CD4-positive, alpha-beta T cell (primary cell): ENCODE data around the gene HS6ST3. TPM values are rescaled to one million over a fixed set of nuclear protein-coding genes. Genes with fewer than 3 reads are reported as not detected.

ENCODE experiments used
- ATAC-seq: fragments of 200-7000 bp; cut with Tn5 transposase; one replicate; pipeline ENCODE4 v1.10.0; 2022; ENCODE audit warnings: mild to moderate bottlenecking; ENCODE audit not compliant: poor library complexity
- CTCF ChIA-PET: fragments of 350-600 bp; sonication (Branson Sonifier 250); formaldehyde crosslinking; loops from one replicate; lab custom pipeline; 2021; ENCODE audit warnings: antibody characterized with exemption, inconsistent platforms; lab: Charles Lee
- POLR2A ChIA-PET: fragments of 350-600 bp; sonication (Branson Sonifier 250); formaldehyde crosslinking; loops from one replicate; lab custom pipeline; 2021; ENCODE audit warnings: antibody characterized with exemption, inconsistent platforms; lab: Charles Lee
- DNase-seq, 14 experiments: peaks; one replicate each; pipeline ENCODE4 v3.0.0-alpha.2; 2013 to 2020; ENCODE audit warnings: mixed read lengths in 2 of 14
- H3K27ac ChIP-seq, 2 donors: one replicate each; pipeline versions ENCODE4 v1.5.1 to v1.7.0; 2013; ENCODE audit warnings: low read length in 2 of 2, low read depth in 1 of 2, mild to moderate bottlenecking in 1 of 2
- H3K27me3 ChIP-seq, 2 experiments: 1 replicate in 1 of 2; 2 replicates in 1 of 2; pipeline versions ENCODE4 v1.6.1 to v1.7.0; 2013; ENCODE audit warnings: low read length in 2 of 2, control low read depth in 1 of 2, mild to moderate bottlenecking in 1 of 2, moderate library complexity in 1 of 2; ENCODE audit not compliant: insufficient read depth in 2 of 2, control insufficient read depth in 1 of 2
- H3K36me3 ChIP-seq: one replicate; pipeline ENCODE4 v1.6.1; 2013; ENCODE audit warnings: low read length, control low read depth; ENCODE audit not compliant: insufficient read depth
- H3K4me1 ChIP-seq: one replicate; pipeline ENCODE4 v1.6.1; 2013; ENCODE audit warnings: low read length, control low read depth; ENCODE audit not compliant: insufficient read depth
- H3K4me3 ChIP-seq: one replicate; pipeline ENCODE4 v1.5.1; 2013; ENCODE audit warnings: mild to moderate bottlenecking, low read length, moderate library complexity
- H3K9me3 ChIP-seq, 2 experiments: 1 replicate in 1 of 2; 2 replicates in 1 of 2; pipeline versions ENCODE4 v1.6.1 to v1.7.0; 2013; ENCODE audit warnings: low read length in 2 of 2, mild to moderate bottlenecking in 2 of 2, control low read depth in 1 of 2, moderate library complexity in 1 of 2; ENCODE audit not compliant: control insufficient read depth in 1 of 2, insufficient read depth in 1 of 2
- H3K27ac Mint-ChIP-seq: one replicate; pipeline ENCODE4 v1.8.0; 2020; ENCODE audit warnings: mixed read lengths
- H3K27me3 Mint-ChIP-seq: one replicate; pipeline ENCODE4 v1.8.0; 2021; ENCODE audit warnings: mixed read lengths
- H3K36me3 Mint-ChIP-seq: one replicate; pipeline ENCODE4 v1.8.0; 2021; ENCODE audit warnings: low read depth, mixed read lengths
- H3K4me1 Mint-ChIP-seq: one replicate; pipeline ENCODE4 v1.8.0; 2021; ENCODE audit warnings: low read depth, mixed read lengths
- H3K4me3 Mint-ChIP-seq: one replicate; pipeline ENCODE4 v1.8.0; 2020; ENCODE audit warnings: mild to moderate bottlenecking, mixed read lengths
- H3K9me3 Mint-ChIP-seq: one replicate; pipeline ENCODE4 v1.8.0; 2020; ENCODE audit warnings: mixed read lengths
- intact Hi-C, 2 experiments: fragments of 100-400 bp; cut with DNase I in 1 of 2; cut with micrococcal nuclease in 1 of 2; formaldehyde crosslinking; loops; one replicate each; pipeline versions ENCODE4 v1.15.1 to v1.9.0; 2023 to 2025; cut with DNase I, micrococcal nuclease
- total RNA-seq, 174 experiments: library from RNA in 2 of 174; stranded (reverse) in 2 of 174; gene quantifications; one replicate each; pipeline ENCODE4 v1.2.3 and lab custom pipeline; 2021 to 2026
- TF ChIP-seq, protein P1 (sequence below): fragments of 200-600 bp; IDR thresholded peaks from one replicate; pipeline ENCODE4 v1.8.0; 2022; ENCODE audit warnings: antibody characterized with exemption, mild to moderate bottlenecking

HS6ST3 gene
- total RNA-seq, 2 experiments from 2014 or later = not detected

DNA sequence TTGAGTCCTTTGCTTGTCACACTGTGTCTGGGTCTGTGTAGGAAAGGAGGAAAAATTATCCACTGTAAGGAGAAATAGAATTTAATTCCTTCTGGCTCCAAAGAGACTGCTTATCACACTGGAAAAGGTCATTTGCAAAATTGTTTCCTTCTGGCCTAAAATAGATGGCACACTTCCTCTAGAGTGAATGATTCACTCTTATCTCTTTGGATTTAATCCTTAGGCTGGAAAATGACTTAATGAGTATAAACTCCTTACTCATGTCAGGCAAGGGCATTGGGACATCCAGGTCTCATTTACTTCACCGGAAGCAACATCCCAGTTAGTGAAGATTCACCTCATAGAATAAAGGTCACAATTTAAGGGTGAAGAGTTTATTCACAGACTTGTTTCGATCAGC lies 610.8 kb downstream of the HS6ST3 start:
- Mint-ChIP-seq H3K27ac (no peak overlapping the region), H3K36me3 (no peaks in the 10 kb centered on the region), H3K4me3 (no peak overlapping the region), H3K27me3 (no peaks in the 10 kb centered on the region), H3K9me3 (peaks cover 11% of the 10 kb centered on the region), H3K4me1 (no peaks in the 10 kb centered on the region)
- Histone ChIP-seq H3K9me3 (peaks cover 0 to 3% of the 10 kb centered on the region in 2 experiments), H3K27me3 (no peaks in the 10 kb centered on the region), H3K36me3 (no peaks in the 10 kb centered on the region), H3K27ac (no peak overlapping the region), H3K4me3 (no peak overlapping the region), H3K4me1 (no peaks in the 10 kb centered on the region)
- ChIA-PET POLR2A (no interaction called here), CTCF (no interaction called here)
- no peak for DNase-seq
- intact Hi-C loops = no loop called here
- ATAC-seq = no peak
- TF ChIP-seq, protein P1, sequence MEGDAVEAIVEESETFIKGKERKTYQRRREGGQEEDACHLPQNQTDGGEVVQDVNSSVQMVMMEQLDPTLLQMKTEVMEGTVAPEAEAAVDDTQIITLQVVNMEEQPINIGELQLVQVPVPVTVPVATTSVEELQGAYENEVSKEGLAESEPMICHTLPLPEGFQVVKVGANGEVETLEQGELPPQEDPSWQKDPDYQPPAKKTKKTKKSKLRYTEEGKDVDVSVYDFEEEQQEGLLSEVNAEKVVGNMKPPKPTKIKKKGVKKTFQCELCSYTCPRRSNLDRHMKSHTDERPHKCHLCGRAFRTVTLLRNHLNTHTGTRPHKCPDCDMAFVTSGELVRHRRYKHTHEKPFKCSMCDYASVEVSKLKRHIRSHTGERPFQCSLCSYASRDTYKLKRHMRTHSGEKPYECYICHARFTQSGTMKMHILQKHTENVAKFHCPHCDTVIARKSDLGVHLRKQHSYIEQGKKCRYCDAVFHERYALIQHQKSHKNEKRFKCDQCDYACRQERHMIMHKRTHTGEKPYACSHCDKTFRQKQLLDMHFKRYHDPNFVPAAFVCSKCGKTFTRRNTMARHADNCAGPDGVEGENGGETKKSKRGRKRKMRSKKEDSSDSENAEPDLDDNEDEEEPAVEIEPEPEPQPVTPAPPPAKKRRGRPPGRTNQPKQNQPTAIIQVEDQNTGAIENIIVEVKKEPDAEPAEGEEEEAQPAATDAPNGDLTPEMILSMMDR = no peak

DNA sequence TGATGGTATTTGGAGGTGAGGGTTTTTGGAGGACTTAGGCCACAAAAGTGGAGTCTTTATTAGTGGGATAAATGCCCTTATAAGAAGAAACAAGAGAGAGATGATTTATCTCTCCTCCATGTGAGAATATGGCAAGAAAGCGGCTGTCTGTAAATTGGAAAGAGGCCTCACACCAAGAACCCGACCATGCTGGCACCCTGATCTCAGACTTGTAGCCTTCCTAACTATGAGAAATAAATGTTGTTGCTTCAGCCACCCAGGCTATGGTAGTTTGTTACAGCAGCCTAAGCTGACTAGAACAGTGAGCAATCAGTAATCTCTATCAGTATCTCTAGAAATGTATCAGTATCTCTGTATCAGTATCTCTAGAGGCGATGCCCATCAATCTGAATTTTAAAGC lies 617.2 kb downstream of the HS6ST3 start:
- Histone ChIP-seq H3K27ac (no peak overlapping the region), H3K4me1 (no peaks in the 10 kb centered on the region), H3K36me3 (no peaks in the 10 kb centered on the region), H3K4me3 (no peak overlapping the region), H3K27me3 (no peaks in the 10 kb centered on the region), H3K9me3 (peaks cover 0 to 6% of the 10 kb centered on the region in 2 experiments)
- no peaks in the 10 kb centered on the region for H3K36me3 Mint-ChIP-seq
- H3K27ac Mint-ChIP-seq = no peak overlapping the region
- intact Hi-C loops = no loop called here
- H3K9me3 Mint-ChIP-seq = peaks cover 4% of the 10 kb centered on the region
- DNase-seq (no peak), ATAC-seq (no peak)
- H3K27me3 Mint-ChIP-seq = no peaks in the 10 kb centered on the region
- ChIA-PET POLR2A (no interaction called here), CTCF (no interaction called here)
- H3K4me3 Mint-ChIP-seq = no peak overlapping the region
- no peaks in the 10 kb centered on the region for H3K4me1 Mint-ChIP-seq
- TF ChIP-seq, protein P1 = no peak

DNA sequence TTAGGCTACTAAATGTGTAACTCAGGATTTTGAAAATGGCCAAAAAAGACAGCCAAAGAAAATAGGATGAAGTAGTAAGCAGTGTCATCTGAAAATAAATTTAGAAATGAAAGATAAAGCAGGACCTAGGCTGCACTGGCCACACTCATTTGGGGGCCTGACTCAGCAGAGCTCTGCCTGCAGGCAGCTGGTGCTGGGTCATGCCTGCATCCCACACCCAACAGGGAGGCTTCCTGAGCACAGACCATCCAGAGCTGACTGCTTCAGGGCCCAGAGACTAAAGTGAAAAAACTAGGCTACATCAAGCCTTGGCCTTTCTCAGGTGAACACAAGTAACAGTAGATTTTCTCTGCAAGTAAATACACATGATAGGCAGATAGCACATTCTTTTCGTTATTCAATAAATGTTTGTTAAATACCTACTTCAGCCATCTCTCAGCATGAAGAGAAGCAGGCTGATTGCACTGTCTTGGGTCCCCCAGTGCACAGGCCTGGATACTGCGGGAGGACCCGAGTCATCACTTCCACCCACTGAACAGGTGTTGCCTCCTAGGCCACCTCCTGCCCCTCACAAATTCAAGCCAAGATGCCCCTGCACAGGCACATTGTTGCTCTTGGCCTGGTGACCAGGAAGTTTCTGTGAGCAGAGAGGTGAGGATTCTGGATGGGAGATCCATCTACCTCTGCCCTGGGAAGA lies 620.4 kb downstream of the HS6ST3 start:
- ChIA-PET CTCF (no interaction called here), POLR2A (no interaction called here)
- Histone ChIP-seq H3K27me3 (no peaks in the 10 kb centered on the region), H3K36me3 (no peaks in the 10 kb centered on the region), H3K4me3 (no peak overlapping the region), H3K9me3 (peaks cover 0 to 6% of the 10 kb centered on the region in 2 experiments), H3K27ac (no peak overlapping the region), H3K4me1 (no peaks in the 10 kb centered on the region)
- H3K9me3 Mint-ChIP-seq = peaks cover 2% of the 10 kb centered on the region
- no peaks in the 10 kb centered on the region for H3K36me3 Mint-ChIP-seq
- H3K27ac Mint-ChIP-seq = no peak overlapping the region
- DNase-seq = no peak
- TF ChIP-seq, protein P1 = no peak
- ATAC-seq = no peak
- H3K27me3 Mint-ChIP-seq = no peaks in the 10 kb centered on the region
- H3K4me3 Mint-ChIP-seq = no peak overlapping the region
- no peaks in the 10 kb centered on the region for H3K4me1 Mint-ChIP-seq
- intact Hi-C loops = no loop called here
